ENCODE measurements around the gene YY1.

DNA sequence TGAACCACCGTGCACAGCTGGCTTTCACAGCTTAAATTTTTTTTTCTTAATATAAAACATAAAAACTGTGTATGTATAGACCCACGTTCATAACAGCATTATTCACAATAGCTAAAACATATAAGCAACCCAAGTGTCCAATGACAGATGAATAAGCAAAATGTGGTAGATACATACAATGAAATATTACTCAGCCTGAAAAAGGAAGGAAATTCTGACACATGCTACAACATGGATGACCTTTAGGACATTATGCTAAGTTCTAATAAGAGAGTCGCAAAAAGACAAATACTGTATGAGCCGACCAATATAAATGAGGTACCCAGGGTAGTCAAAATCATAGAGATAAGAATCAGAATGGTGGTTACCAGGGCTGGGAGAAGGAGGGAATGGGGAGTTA lies 13.8 kb upstream of the YY1 start:
- TF ChIP-seq, protein P1, sequence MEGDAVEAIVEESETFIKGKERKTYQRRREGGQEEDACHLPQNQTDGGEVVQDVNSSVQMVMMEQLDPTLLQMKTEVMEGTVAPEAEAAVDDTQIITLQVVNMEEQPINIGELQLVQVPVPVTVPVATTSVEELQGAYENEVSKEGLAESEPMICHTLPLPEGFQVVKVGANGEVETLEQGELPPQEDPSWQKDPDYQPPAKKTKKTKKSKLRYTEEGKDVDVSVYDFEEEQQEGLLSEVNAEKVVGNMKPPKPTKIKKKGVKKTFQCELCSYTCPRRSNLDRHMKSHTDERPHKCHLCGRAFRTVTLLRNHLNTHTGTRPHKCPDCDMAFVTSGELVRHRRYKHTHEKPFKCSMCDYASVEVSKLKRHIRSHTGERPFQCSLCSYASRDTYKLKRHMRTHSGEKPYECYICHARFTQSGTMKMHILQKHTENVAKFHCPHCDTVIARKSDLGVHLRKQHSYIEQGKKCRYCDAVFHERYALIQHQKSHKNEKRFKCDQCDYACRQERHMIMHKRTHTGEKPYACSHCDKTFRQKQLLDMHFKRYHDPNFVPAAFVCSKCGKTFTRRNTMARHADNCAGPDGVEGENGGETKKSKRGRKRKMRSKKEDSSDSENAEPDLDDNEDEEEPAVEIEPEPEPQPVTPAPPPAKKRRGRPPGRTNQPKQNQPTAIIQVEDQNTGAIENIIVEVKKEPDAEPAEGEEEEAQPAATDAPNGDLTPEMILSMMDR (IDR thresholded peaks at IDR 0.05): no peak
- no peak for TF ChIP-seq POLR2A (IDR thresholded peaks at IDR 0.05)

All from thyroid gland (tissue), 4 donors.